Measurements from ENCODE around the gene LNX1. TPM values are rescaled to one million over a fixed set of nuclear protein-coding genes. Genes with fewer than 3 reads are reported as not detected.

Gene LNX1
- total RNA-seq, 1 donor from 2014 or later: 4.4 TPM

- FAIRE-seq (no peak), DNase-seq (ENCODE audit: low read depth) (no peak)
- no peaks in the 10 kb centered on the region for H3K9me3 ChIP-seq (ENCODE audit: insufficient read depth, low read depth, low read length)
- no peaks in the 10 kb centered on the region for H3K79me2 ChIP-seq (ENCODE audit: insufficient read depth, low read length)
- H3K4me3 ChIP-seq (ENCODE audit: insufficient read depth, low read depth, low read length): no peak overlapping the region
- H3K27me3 ChIP-seq (ENCODE audit: insufficient read depth, low read length): no peaks in the 10 kb centered on the region
- H4K20me1 ChIP-seq (ENCODE audit: insufficient read depth, low read length): no peaks in the 10 kb centered on the region
- no peak overlapping the region for H2AFZ ChIP-seq (ENCODE audit: low read depth, low read length)
- no peaks in the 10 kb centered on the region for H3K4me1 ChIP-seq (ENCODE audit: insufficient read depth, low read length)
- H3K36me3 ChIP-seq (ENCODE audit: insufficient read depth, low read length): peaks cover 9% of the 10 kb centered on the region
- Mint-ChIP-seq H3K4me3 (ENCODE audit: unreplicated experiment) (no peak overlapping the region), H3K4me1 (ENCODE audit: low read depth, unreplicated experiment) (peaks cover 10% of the 10 kb centered on the region), H3K36me3 (ENCODE audit: low read depth, unreplicated experiment) (peaks cover 17% of the 10 kb centered on the region), H3K9me3 (ENCODE audit: unreplicated experiment) (peaks cover 19% of the 10 kb centered on the region), H3K27me3 (ENCODE audit: low read depth, unreplicated experiment) (no peaks in the 10 kb centered on the region), H3K27ac (ENCODE audit: unreplicated experiment) (no peak overlapping the region)
- no peak for TF ChIP-seq EZH2 (IDR thresholded peaks at IDR 0.05; ENCODE audit: insufficient read depth, low read length)
- TF ChIP-seq CTCF (IDR thresholded peaks at IDR 0.05; ENCODE audit: insufficient read depth, low read depth, low read length): no peak
- H3K4me2 ChIP-seq (ENCODE audit: low read length): no peak overlapping the region
- no peak overlapping the region for H3K27ac ChIP-seq (ENCODE audit: low read depth, low read length)
- no peak overlapping the region for H3K9ac ChIP-seq (ENCODE audit: low read length)
Measured at GRCh38 chr4:53465281-53465680, 126.0 kb downstream of the LNX1 start.

GRCh38 chr4:53463340-53463739, 127.9 kb downstream of the LNX1 start:
- peaks cover 13% of the 10 kb centered on the region for H3K36me3 Mint-ChIP-seq (ENCODE audit: low read depth, unreplicated experiment)
- Histone ChIP-seq H3K4me1 (ENCODE audit: insufficient read depth, low read length) (peaks cover 5% of the 10 kb centered on the region), H3K27me3 (ENCODE audit: insufficient read depth, low read length) (no peaks in the 10 kb centered on the region), H3K9me3 (ENCODE audit: insufficient read depth, low read depth, low read length) (no peaks in the 10 kb centered on the region), H2AFZ (ENCODE audit: low read depth, low read length) (no peak overlapping the region), H3K36me3 (ENCODE audit: insufficient read depth, low read length) (peaks cover 9% of the 10 kb centered on the region), H3K4me3 (ENCODE audit: insufficient read depth, low read depth, low read length) (no peak overlapping the region), H3K4me2 (ENCODE audit: low read length) (no peak overlapping the region), H3K9ac (ENCODE audit: low read length) (no peak overlapping the region), H3K79me2 (ENCODE audit: insufficient read depth, low read length) (no peaks in the 10 kb centered on the region), H4K20me1 (ENCODE audit: insufficient read depth, low read length) (no peaks in the 10 kb centered on the region), H3K27ac (ENCODE audit: low read depth, low read length) (no peak overlapping the region)
- peaks cover 20% of the 10 kb centered on the region for H3K4me1 Mint-ChIP-seq (ENCODE audit: low read depth, unreplicated experiment)
- TF ChIP-seq EZH2 (IDR thresholded peaks at IDR 0.05; ENCODE audit: insufficient read depth, low read length): no peak
- no peak for TF ChIP-seq CTCF (IDR thresholded peaks at IDR 0.05; ENCODE audit: insufficient read depth, low read depth, low read length)
- no peak overlapping the region for H3K4me3 Mint-ChIP-seq (ENCODE audit: unreplicated experiment)
- no peaks in the 10 kb centered on the region for H3K27me3 Mint-ChIP-seq (ENCODE audit: low read depth, unreplicated experiment)
- H3K9me3 Mint-ChIP-seq (ENCODE audit: unreplicated experiment): peaks cover 13% of the 10 kb centered on the region
- no peak for DNase-seq (ENCODE audit: low read depth)
- FAIRE-seq: no peak
- no peak overlapping the region for H3K27ac Mint-ChIP-seq (ENCODE audit: unreplicated experiment)

- no peaks in the 10 kb centered on the region for H3K27me3 ChIP-seq (ENCODE audit: insufficient read depth, low read length)
- TF ChIP-seq CTCF (IDR thresholded peaks at IDR 0.05; ENCODE audit: insufficient read depth, low read depth, low read length) (no peak), EZH2 (IDR thresholded peaks at IDR 0.05; ENCODE audit: insufficient read depth, low read length) (no peak)
- no peak overlapping the region for H3K27ac ChIP-seq (ENCODE audit: low read depth, low read length)
- H3K79me2 ChIP-seq (ENCODE audit: insufficient read depth, low read length): no peaks in the 10 kb centered on the region
- no peak for DNase-seq (ENCODE audit: low read depth)
- no peak for FAIRE-seq
- Mint-ChIP-seq H3K4me3 (ENCODE audit: unreplicated experiment) (no peak overlapping the region), H3K27me3 (ENCODE audit: low read depth, unreplicated experiment) (no peaks in the 10 kb centered on the region), H3K9me3 (ENCODE audit: unreplicated experiment) (no peaks in the 10 kb centered on the region), H3K36me3 (ENCODE audit: low read depth, unreplicated experiment) (peaks cover 3% of the 10 kb centered on the region), H3K4me1 (ENCODE audit: low read depth, unreplicated experiment) (peaks cover 20% of the 10 kb centered on the region), H3K27ac (ENCODE audit: unreplicated experiment) (no peak overlapping the region)
- H3K4me2 ChIP-seq (ENCODE audit: low read length): no peak overlapping the region
- no peaks in the 10 kb centered on the region for H4K20me1 ChIP-seq (ENCODE audit: insufficient read depth, low read length)
- H3K4me3 ChIP-seq (ENCODE audit: insufficient read depth, low read depth, low read length): no peak overlapping the region
- H3K4me1 ChIP-seq (ENCODE audit: insufficient read depth, low read length): peaks cover 5% of the 10 kb centered on the region
- peaks cover 9% of the 10 kb centered on the region for H3K36me3 ChIP-seq (ENCODE audit: insufficient read depth, low read length)
- H2AFZ ChIP-seq (ENCODE audit: low read depth, low read length): no peak overlapping the region
- H3K9me3 ChIP-seq (ENCODE audit: insufficient read depth, low read depth, low read length): no peaks in the 10 kb centered on the region
- no peak overlapping the region for H3K9ac ChIP-seq (ENCODE audit: low read length)
Measured at GRCh38 chr4:53461244-53461643, 130.0 kb downstream of the LNX1 start.
